H1 (cell line): ENCODE data around the gene PPM1N. TPM values are rescaled to one million over a fixed set of nuclear protein-coding genes. Genes with fewer than 3 reads are reported as not detected.
A peak's percentile ranks its signal among the peaks of the same experiment; 100 is the strongest.

ENCODE experiments used
- CTCF ChIA-PET: fragments of 300-600 bp; sonication (Branson Sonifier 250); formaldehyde crosslinking; loops from one replicate; lab custom pipeline; 2021; ENCODE audit not compliant: partially characterized antibody; lab: Charles Lee
- POLR2A ChIA-PET: fragments of 300-600 bp; sonication (Branson Sonifier 250); formaldehyde crosslinking; loops from one replicate; lab custom pipeline; 2021; ENCODE audit warnings: inconsistent platforms; ENCODE audit not compliant: partially characterized antibody; lab: Charles Lee
- DNase-seq, 2 experiments: peaks; one replicate each; pipeline versions ENCODE4 v3.0.0 to v3.0.0-alpha.2; 2010 to 2022; ENCODE audit warnings: low spot score in 2 of 2, low read depth in 1 of 2, mixed read lengths in 1 of 2
- FAIRE-seq: peaks from 2 replicates; lab custom pipeline; 2011; peaks lifted over from hg19 to GRCh38; lab: Jason Lieb, UNC
- H2AFZ ChIP-seq: 2 replicates; pipeline ENCODE4 v1.8.1; 2012; ENCODE audit warnings: low read length, inconsistent platforms
- H2AK5ac ChIP-seq: 2 replicates; pipeline ENCODE4 v1.6.1; 2013; ENCODE audit warnings: low read depth, low read length
- H2BK120ac ChIP-seq: replicated peaks from 2 replicates; pipeline ENCODE3; 2013; ENCODE audit warnings: low read depth, low read length, inconsistent platforms
- H2BK12ac ChIP-seq: 2 replicates; pipeline ENCODE4 v1.6.1; 2013; ENCODE audit warnings: low read depth, low read length
- H2BK15ac ChIP-seq: 2 replicates; pipeline ENCODE4 v1.6.1; 2013; ENCODE audit warnings: low read length
- H2BK20ac ChIP-seq: 2 replicates; pipeline ENCODE4 v1.6.1; 2013; ENCODE audit warnings: low read length
- H2BK5ac ChIP-seq: 2 replicates; pipeline ENCODE4 v1.6.1; 2013; ENCODE audit warnings: low read depth, low read length
- H3K14ac ChIP-seq: 2 replicates; pipeline ENCODE4 v1.6.1; 2013; ENCODE audit warnings: inconsistent platforms; ENCODE audit not compliant: insufficient read length
- H3K18ac ChIP-seq: 2 replicates; pipeline ENCODE4 v1.6.1; 2013; ENCODE audit warnings: low read length; ENCODE audit errors: extremely low read depth
- H3K23ac ChIP-seq: 2 replicates; pipeline ENCODE4 v1.6.1; 2013; ENCODE audit warnings: inconsistent platforms; ENCODE audit not compliant: insufficient read length
- H3K23me2 ChIP-seq: 2 replicates; pipeline ENCODE4 v1.6.1; 2013; ENCODE audit warnings: low read depth, low read length
- H3K27ac ChIP-seq: 2 replicates; pipeline ENCODE4 v1.6.1; 2011; ENCODE audit warnings: low read depth, low read length, inconsistent platforms
- H3K27me3 ChIP-seq, 4 experiments: replicated peaks in 1 of 4; 1 replicate in 1 of 4; 2 replicates in 3 of 4; pipeline versions ENCODE4 v1.6.1 to v1.8.1; 2011 to 2013; ENCODE audit warnings: low read length in 3 of 4, mild to moderate bottlenecking in 3 of 4, inconsistent platforms in 2 of 4, mixed read lengths in 2 of 4, moderate library complexity in 1 of 4; ENCODE audit not compliant: control insufficient read depth in 3 of 4, insufficient read depth in 3 of 4; ENCODE audit errors: extremely low read depth in 1 of 4
- H3K36me3 ChIP-seq, 4 experiments: 2 replicates each; pipeline versions ENCODE4 v1.6.1 to v1.8.1; 2011 to 2013; ENCODE audit warnings: mild to moderate bottlenecking in 4 of 4, low read length in 3 of 4, moderate library complexity in 2 of 4, control low read depth in 1 of 4, inconsistent platforms in 1 of 4; ENCODE audit not compliant: insufficient read depth in 4 of 4, control insufficient read depth in 2 of 4
- H3K4ac ChIP-seq: replicated peaks from 2 replicates; pipeline ENCODE3; 2013; ENCODE audit warnings: low read length, low read depth, mixed read lengths, inconsistent platforms; ENCODE audit not compliant: insufficient read length
- H3K4me1 ChIP-seq, 4 experiments: replicated peaks in 1 of 4; 1 replicate in 1 of 4; 2 replicates in 3 of 4; pipeline versions ENCODE4 v1.6.1 to v1.8.1; 2011 to 2013; ENCODE audit warnings: low read length in 3 of 4, inconsistent platforms in 2 of 4, mixed read lengths in 1 of 4; ENCODE audit not compliant: insufficient read depth in 4 of 4, control insufficient read depth in 3 of 4
- H3K4me2 ChIP-seq, 2 experiments: 2 replicates each; pipeline versions ENCODE4 v1.6.1 to v1.8.1; 2011 to 2013; ENCODE audit warnings: low read depth in 2 of 2, low read length in 2 of 2, control low read depth in 1 of 2, inconsistent platforms in 1 of 2, mild to moderate bottlenecking in 1 of 2; ENCODE audit not compliant: insufficient read depth in 1 of 2
- H3K4me3 ChIP-seq, 4 experiments: fragments of 200-600, 300-600 bp in 1 of 4; sonication (generic), shearing (Covaris generic), sonication (Bioruptor Twin) in 1 of 4; 2 replicates each; pipeline versions ENCODE4 v1.5.1 to v1.8.1; 2011 to 2016; ENCODE audit warnings: low read length in 4 of 4, low read depth in 3 of 4, control low read depth in 2 of 4, inconsistent platforms in 2 of 4, mild to moderate bottlenecking in 2 of 4, mixed read lengths in 1 of 4, moderate library complexity in 1 of 4; ENCODE audit not compliant: insufficient read depth in 2 of 4; ENCODE audit errors: extremely low read depth in 1 of 4
- H3K56ac ChIP-seq: replicated peaks from 2 replicates; pipeline ENCODE3; 2013; ENCODE audit warnings: low read depth, mild to moderate bottlenecking, mixed read lengths, low read length, inconsistent platforms; ENCODE audit not compliant: insufficient read length
- H3K79me1 ChIP-seq: 2 replicates; pipeline ENCODE4 v1.6.1; 2013; ENCODE audit warnings: low read depth, low read length, control low read depth
- H3K79me2 ChIP-seq, 2 experiments: 2 replicates each; pipeline versions ENCODE4 v1.6.1 to v1.8.1; 2012 to 2013; ENCODE audit warnings: low read length in 2 of 2, mild to moderate bottlenecking in 2 of 2, inconsistent platforms in 1 of 2; ENCODE audit not compliant: insufficient read depth in 2 of 2, control insufficient read depth in 1 of 2
- H3K9ac ChIP-seq, 4 experiments: replicated peaks in 1 of 4; 1 replicate in 1 of 4; 2 replicates in 3 of 4; pipeline versions ENCODE4 v1.6.1 to v1.8.1; 2011 to 2013; ENCODE audit warnings: low read depth in 3 of 4, low read length in 3 of 4, control low read depth in 2 of 4, mild to moderate bottlenecking in 2 of 4, moderate library complexity in 2 of 4, inconsistent platforms in 1 of 4; ENCODE audit errors: extremely low read depth in 1 of 4
- H3K9me3 ChIP-seq, 2 experiments: 2 replicates each; pipeline versions ENCODE4 v1.6.1 to v1.8.1; 2012 to 2013; ENCODE audit warnings: mild to moderate bottlenecking in 2 of 2, moderate library complexity in 2 of 2, control low read depth in 1 of 2, inconsistent platforms in 1 of 2, low read depth in 1 of 2, low read length in 1 of 2, mixed read lengths in 1 of 2; ENCODE audit not compliant: insufficient read depth in 2 of 2
- H4K20me1 ChIP-seq, 2 experiments: replicated peaks in 1 of 2; 2 replicates each; pipeline versions ENCODE3 to v1.8.1; 2011 to 2013; ENCODE audit warnings: inconsistent platforms in 2 of 2, low read length in 2 of 2, mild to moderate bottlenecking in 1 of 2; ENCODE audit not compliant: insufficient read depth in 2 of 2, control insufficient read depth in 1 of 2
- H4K5ac ChIP-seq: 2 replicates; pipeline ENCODE4 v1.6.1; 2013; ENCODE audit warnings: low read length, low read depth, mixed read lengths, inconsistent platforms; ENCODE audit not compliant: insufficient read length
- H4K8ac ChIP-seq: 2 replicates; pipeline ENCODE4 v1.8.0; 2013; ENCODE audit warnings: mild to moderate bottlenecking, moderate library complexity, low read length, inconsistent platforms; ENCODE audit not compliant: insufficient read depth; ENCODE audit errors: extremely low read depth
- H4K91ac ChIP-seq: replicated peaks from 2 replicates; pipeline ENCODE3; 2013; ENCODE audit warnings: low read length, mixed read lengths, inconsistent platforms; ENCODE audit not compliant: insufficient read length
- ASH2L ChIP-seq: fragments of 200-600, 300-600 bp; sonication (generic); IDR thresholded peaks from one replicate; pipeline ENCODE4 v1.7.1; 2017; ENCODE audit warnings: low read length
- CBX5 ChIP-seq: fragments of 300-800, 300-1000 bp; sonication (generic); IDR thresholded peaks from 2 replicates; pipeline ENCODE4 v1.7.1; 2016; ENCODE audit warnings: antibody characterized with exemption, low read length, low read depth
- HDAC2 ChIP-seq, 2 experiments: fragments of 300-600 bp in 1 of 2; sonication (generic) in 1 of 2; IDR thresholded peaks; 2 replicates each; pipeline ENCODE4 v1.6.1; 2011 to 2012; ENCODE audit warnings: low read depth in 2 of 2, low read length in 2 of 2, mild to moderate bottlenecking in 2 of 2, moderate library complexity in 2 of 2, borderline replicate concordance in 1 of 2, inconsistent platforms in 1 of 2
- POU5F1 ChIP-seq: IDR thresholded peaks from 2 replicates; pipeline ENCODE4 v1.6.1; 2011; ENCODE audit warnings: low read depth, mild to moderate bottlenecking, low read length, moderate library complexity
- SIN3A ChIP-seq, 2 experiments: IDR thresholded peaks in 1 of 2; conservative IDR thresholded peaks in 1 of 2; 2 replicates each; pipeline ENCODE4 v1.6.1; 2011 to 2012; ENCODE audit warnings: low read length in 2 of 2, improper control_type of control experiment in 1 of 2, low read depth in 1 of 2, mild to moderate bottlenecking in 1 of 2
- SP1 ChIP-seq: IDR thresholded peaks from 2 replicates; pipeline ENCODE4 v1.6.1; 2011; ENCODE audit warnings: low read depth, low read length
- TBP ChIP-seq: IDR thresholded peaks from 2 replicates; pipeline ENCODE4 v1.6.1; 2011; ENCODE audit warnings: low read depth, low read length, improper control_type of control experiment
- WGBS, 2 experiments: shearing (Covaris generic) in 1 of 2; methylation state at CpG; one replicate each; pipeline versions ENCODE4 v1.1.6 to v1.1.7; 2013 to 2015; ENCODE audit warnings: low lambda C conversion rate in 2 of 2, mixed read lengths in 2 of 2, inconsistent platforms in 1 of 2, low coverage in 1 of 2, missing lambda C conversion rate in 1 of 2; ENCODE audit not compliant: insufficient replicate concordance in 2 of 2, insufficient coverage in 1 of 2, insufficient read length in 1 of 2; ENCODE audit errors: extremely low coverage in 1 of 2, missing lambda C conversion rate in 1 of 2; 5-methylcytosine and 5-hydroxymethylcytosine counted together
- polyA plus RNA-seq, 7 experiments: library from polyadenylated mRNA; depleted of rRNA in 3 of 7; stranded (reverse) in 5 of 7; unstranded in 2 of 7; fragments of >200 nt in 5 of 7; fragments of 200-250 nt in 2 of 7; gene quantifications; 1 replicate in 5 of 7; 2 replicates in 1 of 7; 4 replicates in 1 of 7; pipeline versions ENCODE4 v1.2.1 to v1.2.3, GENCODE V29; 2011 to 2013; ENCODE audit warnings: missing spikeins in 2 of 7, mixed read lengths in 2 of 7
- total RNA-seq: library from RNA; stranded (reverse); fragmentation: NEBNext Ultra II Directional; extraction: Animal tissue kit (Norgen Biotek cat#: 25700); gene quantifications from 2 replicates; pipeline ENCODE4 v1.2.1, GENCODE V29; 2021

Gene PPM1N
- total and polyA plus RNA-seq, 2 of the 8 experiments (the other 6 are each of a cell fraction or from before 2014, with no cell fraction given): 12.2 to 14.4 TPM

GRCh38 chr19:45508417-45508860, 10.2 kb downstream of the PPM1N start:
- no peak overlapping the region for H3K23ac ChIP-seq
- H3K79me2 ChIP-seq: peaks cover 24 to 54% of the 10 kb centered on the region in 2 experiments
- H3K4me3 ChIP-seq: peak overlapping the region; percentile 72 to 97 (median 95)
- peaks cover 7% of the 10 kb centered on the region; the same call in 1 of the 2 replicates for H3K23me2 ChIP-seq
- no peak overlapping the region for H2AFZ ChIP-seq
- no peak overlapping the region for H2BK15ac ChIP-seq
- POLR2A ChIA-PET: interaction anchor here (1.0 to 3.2 kb wide), 16 partner anchors 9 to 184 kb away, joined by 3 to 25 read pairs (median 5); partner anchors contain the start of genes PPM1N, QPCTL, RTN2 and SNRPD2
- H4K5ac ChIP-seq: peak overlapping the region; percentile 91
- no peaks in the 10 kb centered on the region for H3K36me3 ChIP-seq
- DNase-seq: peak in 1 of 2 experiments; percentile 80
- CTCF ChIA-PET: interaction anchor here (1.3 to 1.9 kb wide), 4 partner anchors 14 to 133 kb away, joined by 3 to 6 read pairs (median 3); no protein-coding TSS in a partner anchor
- peak overlapping the region; percentile 27 for H3K4ac ChIP-seq
- H2BK120ac ChIP-seq: peak overlapping the region; percentile 83
- peak overlapping the region; percentile 71; the same call in 1 of the 2 replicates for H2BK12ac ChIP-seq
- 0% methylated on average over 1 of the region's 26 CpGs; no CpG with 5 or more reads in 1 of the 2 experiments for WGBS, 2 experiments
- peak overlapping the region; percentile 96 for H3K56ac ChIP-seq
- H4K91ac ChIP-seq: peak overlapping the region; percentile 93
- no peaks in the 10 kb centered on the region for H3K27me3 ChIP-seq
- no peak overlapping the region for H4K8ac ChIP-seq
- peak overlapping the region; percentile 61 to 83 (median 76); a peak in 6 of 7 replicates for H3K9ac ChIP-seq
- no peak overlapping the region for H2AK5ac ChIP-seq
- H3K79me1 ChIP-seq: peaks cover 14% of the 10 kb centered on the region
- H3K18ac ChIP-seq: peak overlapping the region; percentile 97
- no peak overlapping the region for H3K14ac ChIP-seq
- H3K27ac ChIP-seq: peak overlapping the region; percentile 66; the same call in 1 of the 2 replicates
- H3K4me2 ChIP-seq: peak overlapping the region; percentile 56 to 93
- peak overlapping the region; percentile 96; the same call in 1 of the 2 replicates for H2BK5ac ChIP-seq
- H3K4me1 ChIP-seq: peaks cover 3 to 8% (median 6%) of the 10 kb centered on the region in 4 experiments; a peak in 6 of 7 replicates
- H4K20me1 ChIP-seq: peaks cover 1 to 10% of the 10 kb centered on the region in 2 experiments
- H3K9me3 ChIP-seq: no peaks in the 10 kb centered on the region
- no peak for FAIRE-seq
- TF ChIP-seq HDAC2 (IDR thresholded peaks at IDR 0.05; ENCODE audit: borderline replicate concordance in 1 of 2, low read depth in 2 of 2, low read length in 2 of 2) (0 out of 4 replicates have a peak, but pooled peaks of 1 of the 2 experiments have one; percentile 45), CBX5 (no peak), SP1 (0 out of 2 replicates have a peak, but pooled peaks have one; percentile 28), SIN3A (conservative IDR thresholded peaks at IDR 0.05 in 1 of 2, IDR thresholded peaks at IDR 0.05 in 1 of 2; ENCODE audit: low read depth in 1 of 2, low read length in 2 of 2) (peak in 1 of 2 experiments; percentile 87; a peak in 2 of 4 replicates), TBP (0 out of 2 replicates have a peak, but pooled peaks have one; percentile 7), POU5F1 (no peak), ASH2L (peak; percentile 18)
- H2BK20ac ChIP-seq: no peak overlapping the region
